ENCODE results near the gene CHST3.

DNA sequence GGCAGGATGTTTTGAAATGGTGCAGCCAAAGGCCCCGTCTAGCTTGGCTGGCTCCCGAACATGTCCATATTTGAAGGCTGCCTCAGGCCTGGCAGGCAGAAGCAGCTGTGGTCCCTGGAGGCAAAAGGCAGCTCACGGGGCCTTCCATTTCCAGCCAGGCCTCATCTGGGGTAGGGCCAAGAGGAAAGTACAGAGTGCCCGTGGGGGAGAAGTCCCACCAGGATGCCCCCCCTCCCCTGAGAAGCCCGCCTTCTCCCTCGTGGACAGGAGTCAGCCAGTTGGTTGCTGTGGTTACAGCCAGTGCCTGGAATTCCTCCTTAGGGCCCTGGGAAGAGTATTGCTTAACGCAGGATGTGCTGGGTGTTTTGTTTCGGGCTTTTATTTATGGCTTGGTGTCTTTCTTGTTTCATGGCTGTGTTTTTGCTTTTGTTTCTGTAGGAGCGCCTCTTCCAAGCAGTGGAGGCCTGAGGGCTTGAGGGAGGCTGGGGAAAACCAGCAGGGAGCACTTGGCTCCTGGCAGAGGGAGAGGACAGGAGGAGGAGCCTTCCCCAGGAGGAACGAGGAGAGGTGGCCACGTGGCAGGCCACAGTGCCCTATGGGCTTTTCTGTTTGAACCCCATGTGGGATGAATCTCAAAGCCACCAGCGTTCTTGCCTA is 45.4 kb downstream of the CHST3 start:
- no peak for TF ChIP-seq GATA2 (IDR thresholded peaks at IDR 0.05; ENCODE audit: low read depth, low read length)
- no peak for TF ChIP-seq GATA3 (IDR thresholded peaks at IDR 0.05; ENCODE audit: low read depth, low read length)

All from SH-SY5Y (cell line).